Measurements from ENCODE around the gene FOXD2.
"Not testable (repeated sequence)": the region's sequence is repeated elsewhere in the genome, so short reads cannot be mapped to it uniquely, and the experiment has no call there.

The FOXD2 gene

GRCh38 chr1:47440599-47441081, 2.8 kb downstream of the FOXD2 start:
- no peak for DNase-seq

- no peak for DNase-seq
Observed at GRCh38 chr1:47441450-47442106, 3.7 kb downstream of the FOXD2 start.

DNA sequence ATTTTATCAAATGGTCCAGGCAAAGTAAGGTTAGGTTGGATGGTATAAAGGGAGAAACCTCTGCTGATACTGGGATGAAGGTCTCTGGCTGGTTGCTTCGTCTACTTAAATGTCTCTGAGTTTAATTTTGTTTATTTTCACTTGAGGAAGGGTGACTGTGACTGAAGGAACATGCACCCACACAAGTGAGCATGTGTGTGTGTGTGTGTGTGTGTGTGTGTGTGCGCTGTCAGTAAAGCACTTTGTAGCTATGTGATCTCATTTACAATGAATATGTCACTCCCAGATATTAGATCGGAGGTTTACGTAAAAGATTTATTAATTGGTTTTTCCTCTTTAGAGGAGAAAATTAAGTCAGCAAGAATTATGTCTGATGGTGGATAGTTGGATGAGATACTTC, 4.4 kb downstream of the FOXD2 start:
- DNase-seq: no peak

DNA sequence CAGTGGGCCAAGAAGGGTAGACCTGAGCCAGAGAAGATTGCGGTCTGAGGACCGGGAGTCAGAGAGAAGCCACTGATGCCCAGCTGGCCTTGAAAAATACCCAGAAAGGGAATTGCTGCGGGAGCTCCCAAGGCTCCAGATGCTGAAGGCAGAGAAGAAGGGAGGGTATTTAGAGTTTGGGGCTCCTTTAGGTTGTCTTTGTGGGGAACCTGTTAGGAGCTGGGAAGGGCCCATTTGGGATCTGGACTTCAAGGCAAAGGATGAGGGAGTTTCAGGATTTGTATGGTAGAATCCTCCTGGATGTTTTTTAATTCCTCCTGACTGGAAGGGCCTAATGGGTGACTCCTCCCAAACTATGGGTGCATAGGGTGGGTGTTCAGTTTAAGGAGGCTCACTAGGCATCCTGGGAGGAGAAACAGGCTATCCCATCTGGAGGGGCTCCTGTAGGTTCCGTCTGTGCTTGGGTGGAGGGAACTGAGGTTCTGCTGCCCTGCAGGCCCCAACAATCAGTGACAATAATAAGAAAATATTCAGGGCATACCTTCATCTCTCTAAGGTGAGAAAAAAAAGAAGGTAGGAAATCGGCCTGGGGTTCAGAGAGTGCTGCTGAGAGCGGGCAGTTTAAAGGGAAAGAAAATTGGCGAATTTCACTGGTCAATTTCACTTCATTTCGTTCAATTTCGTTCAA, 5.1 kb downstream of the FOXD2 start:
- DNase-seq: no peak

- DNase-seq: no peak
Observed at GRCh38 chr1:47443530-47444296, 5.9 kb downstream of the FOXD2 start.

DNA sequence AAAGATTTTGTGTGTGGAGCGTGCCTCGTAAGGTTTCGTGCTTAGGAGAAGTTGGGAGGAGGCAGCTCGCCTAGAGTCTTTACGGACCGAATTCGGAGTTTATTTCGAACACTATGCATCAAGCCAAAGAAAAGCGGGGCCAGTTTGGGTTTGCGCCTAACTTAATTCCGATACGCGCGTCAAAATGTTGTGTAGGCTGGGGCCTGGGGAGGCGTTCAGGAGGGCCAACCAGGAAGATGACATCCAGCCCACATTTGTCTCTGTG, 6.4 kb downstream of the FOXD2 start:
- DNase-seq: no peak

DNA sequence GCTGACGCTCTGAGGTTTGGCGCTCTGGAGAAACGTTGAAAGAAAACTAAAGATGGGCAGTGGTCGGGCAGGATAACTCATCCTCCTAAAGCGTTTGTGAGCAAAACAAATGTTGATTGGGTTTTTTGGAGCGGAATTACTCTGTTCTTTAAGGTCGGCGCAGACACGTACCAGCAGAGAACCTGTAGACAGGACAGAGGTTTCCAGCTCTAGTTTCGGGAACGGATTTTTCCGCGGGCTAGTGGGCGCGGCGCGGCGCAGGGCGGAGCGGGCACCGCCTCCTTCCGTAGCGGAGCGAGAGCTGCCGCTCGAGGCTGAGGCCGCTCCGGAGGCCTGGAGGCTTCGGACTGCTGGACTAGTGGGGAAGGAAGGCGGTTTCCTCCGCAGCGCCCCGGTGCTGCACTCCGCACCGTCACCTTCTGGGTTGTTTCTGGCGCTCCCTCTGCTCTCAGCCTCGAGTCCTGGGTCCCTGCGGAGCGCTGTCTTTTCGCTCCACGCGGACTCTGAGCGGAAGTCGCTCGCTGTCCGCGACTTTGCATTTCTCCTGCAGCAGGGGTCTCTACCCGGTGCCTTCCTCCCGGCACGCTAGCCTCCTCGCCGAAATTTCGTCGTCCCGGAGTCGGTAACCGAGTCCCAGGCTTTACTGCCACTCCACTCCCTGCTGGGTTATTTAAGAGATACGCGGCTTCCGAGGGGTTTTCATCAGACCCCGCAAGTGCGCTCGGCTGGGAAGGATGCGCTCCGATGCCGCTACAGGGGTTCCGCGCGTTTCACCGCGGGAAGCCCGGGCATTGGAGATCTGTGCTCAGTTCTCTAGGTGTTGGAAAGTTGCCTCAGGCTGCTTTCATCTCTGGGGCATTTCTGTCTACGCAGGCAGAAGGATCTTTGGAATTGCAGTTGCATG, 7.0 kb downstream of the FOXD2 start:
- DNase-seq: no peak

GRCh38 chr1:47445823-47446550, 8.1 kb downstream of the FOXD2 start:
- DNase-seq: no peak

GRCh38 chr1:47448462-47449222, 10.8 kb downstream of the FOXD2 start:
- DNase-seq: no peak

DNA sequence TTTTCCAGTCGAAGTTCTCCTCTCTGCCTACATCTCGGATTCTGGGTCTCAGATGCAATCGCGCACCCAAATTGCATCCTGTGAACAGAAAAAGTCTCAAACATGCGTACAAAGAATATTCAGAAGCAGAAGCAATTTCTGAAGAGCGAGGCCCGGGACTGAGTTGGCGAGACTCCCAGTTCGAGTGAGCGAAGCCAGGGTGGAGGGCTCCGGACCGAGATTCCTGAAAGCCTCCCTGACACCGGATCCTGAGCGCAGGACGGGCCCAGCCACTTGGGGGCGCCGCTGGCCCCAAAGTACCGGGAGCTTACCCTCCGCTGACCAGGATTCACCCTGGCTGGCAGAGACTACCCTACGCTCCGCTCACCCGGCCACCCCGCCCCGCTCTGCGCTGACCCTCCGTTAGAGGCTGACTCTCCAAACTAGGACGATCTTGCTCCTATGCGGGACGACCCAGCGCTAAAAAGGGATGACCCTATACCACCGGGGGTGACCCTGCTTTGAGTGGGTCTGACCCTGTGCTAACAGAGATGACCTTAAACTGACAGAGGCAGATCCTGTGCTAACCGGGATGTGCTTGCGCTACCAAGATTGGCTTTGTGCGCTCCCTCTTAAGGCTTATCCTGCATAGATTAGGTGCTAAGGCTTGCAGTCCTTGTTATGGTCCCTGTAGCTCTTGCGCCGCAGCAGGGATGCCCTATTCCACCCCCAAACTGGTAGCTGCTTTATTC, 12.1 kb downstream of the FOXD2 start:
- no peak for DNase-seq

- no peak for DNase-seq
Observed at GRCh38 chr1:47450606-47451005, 12.8 kb downstream of the FOXD2 start.

DNA sequence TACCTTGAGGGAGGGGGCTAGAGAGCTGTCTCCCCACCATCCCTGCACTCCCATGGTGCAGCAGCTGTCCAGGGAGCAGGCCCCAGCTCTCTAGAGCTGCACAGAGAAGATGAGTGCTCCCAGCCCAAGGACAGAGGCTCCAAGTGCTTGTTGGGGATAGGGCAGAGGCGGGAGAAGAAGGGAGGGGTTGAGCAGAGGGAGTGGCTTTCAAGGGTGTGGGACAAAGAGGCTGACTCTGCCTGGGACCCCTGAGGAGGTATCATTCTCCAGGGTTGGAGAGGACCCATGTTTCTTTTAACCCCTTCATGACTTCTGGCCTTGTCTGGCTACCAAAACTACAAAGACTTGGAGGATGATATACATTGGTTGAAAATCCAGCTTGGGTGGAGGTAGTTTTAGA, 14.6 kb downstream of the FOXD2 start:
- DNase-seq: no peak

- not testable (repeated sequence) for DNase-seq
Observed at GRCh38 chr1:47453910-47454309, 16.1 kb downstream of the FOXD2 start.

- DNase-seq: no peak
Observed at GRCh38 chr1:47456250-47456649, 18.4 kb downstream of the FOXD2 start.

- not testable (repeated sequence) for DNase-seq
Observed at GRCh38 chr1:47457547-47457946, 19.7 kb downstream of the FOXD2 start.

DNA sequence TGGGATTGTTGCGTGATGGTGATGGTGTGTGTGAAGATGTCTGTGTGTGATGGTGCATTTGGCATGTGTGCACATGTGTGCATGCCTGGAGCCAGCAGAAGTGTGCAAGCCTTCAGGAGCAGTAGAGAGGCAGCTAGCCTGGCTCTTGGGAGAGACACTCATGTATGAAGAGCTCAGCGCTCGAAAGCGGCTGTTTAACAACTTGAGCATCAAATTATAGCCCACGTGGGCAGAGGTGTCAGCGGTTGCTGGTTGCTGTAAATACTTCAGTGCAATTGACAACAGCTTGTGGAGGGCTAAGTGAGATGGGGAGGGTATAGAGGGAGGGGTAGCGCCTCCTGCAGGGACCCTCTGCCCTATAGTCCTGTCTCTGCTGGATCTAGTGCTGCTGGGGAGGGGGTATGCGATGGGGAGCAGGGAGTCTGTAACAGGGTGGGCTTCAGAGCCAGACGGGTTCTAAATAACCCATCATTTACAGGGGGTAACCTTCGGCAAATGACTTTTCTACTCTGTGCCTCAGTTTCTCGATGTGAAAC, 21.5 kb downstream of the FOXD2 start:
- DNase-seq: no peak

DNA sequence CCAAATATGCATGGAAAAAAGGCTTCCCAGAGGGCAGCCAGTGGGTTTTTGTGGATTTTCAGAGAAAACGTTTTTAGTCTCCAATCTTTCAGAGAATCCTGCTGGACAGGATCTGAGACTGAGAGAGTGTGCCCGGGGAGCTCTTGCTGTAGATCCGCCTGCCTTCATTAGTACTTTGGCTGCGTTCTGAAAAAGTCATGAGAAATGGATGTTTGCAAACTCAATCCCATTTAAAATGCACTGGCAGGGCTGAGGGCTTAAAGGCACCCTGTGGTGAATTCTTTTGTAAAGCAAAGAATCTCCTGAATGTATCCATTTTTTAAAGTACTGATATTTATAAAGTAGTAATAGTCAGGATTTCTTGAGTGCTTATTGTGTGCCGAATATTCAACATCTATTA, 22.2 kb downstream of the FOXD2 start:
- DNase-seq: no peak

GRCh38 chr1:47460456-47460855, 22.6 kb downstream of the FOXD2 start:
- DNase-seq: no peak

DNA sequence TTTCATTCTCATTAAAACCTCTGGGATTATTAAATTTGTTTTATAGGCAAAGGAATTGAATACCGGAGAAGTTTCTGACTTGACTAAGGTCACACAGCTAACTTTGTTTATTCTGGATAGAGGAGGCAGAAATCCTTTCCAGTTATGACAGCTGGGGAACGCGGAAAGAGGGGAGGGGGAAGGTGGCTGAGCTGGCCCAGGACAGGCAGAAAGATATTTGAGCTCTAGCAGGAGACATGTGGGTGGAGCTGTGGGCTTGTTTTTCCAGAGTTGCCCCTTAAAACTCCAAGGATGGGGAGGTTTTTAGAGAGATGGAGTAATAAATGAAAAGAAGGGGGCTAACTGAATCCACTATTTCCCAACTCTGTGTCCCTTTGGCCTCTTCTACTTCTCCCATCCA, 27.8 kb downstream of the FOXD2 start:
- no peak for DNase-seq

DNA sequence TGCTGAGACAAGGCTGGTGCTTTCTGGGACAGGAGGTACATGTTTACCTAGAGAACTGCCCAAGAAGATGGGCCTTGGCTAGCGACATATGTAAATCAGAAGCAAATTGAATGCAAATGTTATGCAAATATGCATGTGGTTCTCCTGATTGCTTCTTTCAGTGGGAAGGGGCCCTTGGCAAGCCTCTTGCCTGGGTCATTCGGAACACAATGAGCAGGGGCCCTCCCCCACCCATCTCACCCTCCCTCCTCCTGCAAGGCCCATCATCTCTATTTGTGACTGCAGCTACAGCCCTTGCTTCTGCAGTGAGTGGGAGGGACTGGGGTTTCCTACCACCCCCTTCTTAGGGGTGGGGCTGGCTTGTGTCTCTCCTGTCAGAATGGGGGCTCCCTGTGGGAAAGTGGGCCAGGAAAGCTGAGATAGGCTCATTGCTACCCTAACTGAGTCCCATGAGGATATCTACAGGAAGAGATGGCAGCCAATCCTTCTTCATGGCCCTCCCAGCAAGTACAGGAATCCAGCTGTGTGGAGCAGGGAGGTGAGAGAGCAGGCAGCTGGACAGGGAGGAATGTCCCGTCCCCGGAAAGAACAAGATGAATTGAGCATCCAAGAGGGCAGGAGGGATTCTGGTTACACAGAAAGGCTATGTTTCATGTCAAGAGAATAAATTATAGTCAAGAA, 31.0 kb downstream of the FOXD2 start:
- no peak for DNase-seq

Measured in activated CD8-positive, alpha-beta memory T cell treated with anti-CD3 and anti-CD28 coated beads, Interleukin-2, amount 50 U/mL, for 4 hours (primary cell).